Calu3 (cell line): ENCODE results near the gene CACNA1E. TPM values are rescaled to one million over a fixed set of nuclear protein-coding genes. Genes with fewer than 3 reads are reported as not detected.

Source experiments
- BruUV-seq: library from RNA; stranded (reverse); fragments of 400-500 nt; replicated peaks from 2 replicates; lab custom pipeline; 2021; lab: Mats Ljungman, UMichigan
- CTCF ChIA-PET: fragments of 300-600 bp; sonication (Branson Sonifier 250); formaldehyde crosslinking; loops from one replicate; lab custom pipeline; 2022; ENCODE audit warnings: antibody characterized with exemption; lab: Charles Lee
- DNase-seq: peaks from one replicate; pipeline ENCODE4 v3.0.0; 2022
- H3K27ac Mint-ChIP-seq: one replicate; pipeline ENCODE4 v1.8.0; 2022; ENCODE audit warnings: mixed read lengths; ENCODE audit not compliant: unreplicated experiment
- H3K27me3 Mint-ChIP-seq: one replicate; pipeline ENCODE4 v1.8.0; 2022; ENCODE audit warnings: mixed read lengths; ENCODE audit not compliant: unreplicated experiment
- H3K36me3 Mint-ChIP-seq: one replicate; pipeline ENCODE4 v1.8.0; 2022; ENCODE audit warnings: mild to moderate bottlenecking, moderate library complexity, mixed read lengths; ENCODE audit not compliant: insufficient read depth, unreplicated experiment
- H3K4me1 Mint-ChIP-seq: one replicate; pipeline ENCODE4 v1.8.0; 2022; ENCODE audit warnings: mild to moderate bottlenecking, low read depth, mixed read lengths; ENCODE audit not compliant: unreplicated experiment
- H3K4me3 Mint-ChIP-seq: one replicate; pipeline ENCODE4 v1.8.0; 2022; ENCODE audit warnings: mild to moderate bottlenecking, low read depth, moderate library complexity, mixed read lengths; ENCODE audit not compliant: unreplicated experiment
- H3K9me3 Mint-ChIP-seq: one replicate; pipeline ENCODE4 v1.8.0; 2022; ENCODE audit warnings: low read depth, mixed read lengths; ENCODE audit not compliant: unreplicated experiment
- intact Hi-C: fragments of 100-400 bp; cut with micrococcal nuclease; formaldehyde crosslinking; loops from one replicate; pipeline ENCODE4 v1.10.0; 2022; ENCODE audit not compliant: unreplicated experiment
- total RNA-seq: library from RNA; stranded (reverse); gene quantifications from 2 replicates; pipeline ENCODE4 v1.2.3, GENCODE V29; 2022
- TF ChIP-seq, protein P1 (sequence below): fragments of 200-600 bp; IDR thresholded peaks from one replicate; pipeline ENCODE4 v1.8.0; 2022; ENCODE audit warnings: antibody characterized with exemption; ENCODE audit not compliant: unreplicated experiment

Gene CACNA1E
- total RNA-seq, 1 experiment from 2014 or later: not detected

DNA sequence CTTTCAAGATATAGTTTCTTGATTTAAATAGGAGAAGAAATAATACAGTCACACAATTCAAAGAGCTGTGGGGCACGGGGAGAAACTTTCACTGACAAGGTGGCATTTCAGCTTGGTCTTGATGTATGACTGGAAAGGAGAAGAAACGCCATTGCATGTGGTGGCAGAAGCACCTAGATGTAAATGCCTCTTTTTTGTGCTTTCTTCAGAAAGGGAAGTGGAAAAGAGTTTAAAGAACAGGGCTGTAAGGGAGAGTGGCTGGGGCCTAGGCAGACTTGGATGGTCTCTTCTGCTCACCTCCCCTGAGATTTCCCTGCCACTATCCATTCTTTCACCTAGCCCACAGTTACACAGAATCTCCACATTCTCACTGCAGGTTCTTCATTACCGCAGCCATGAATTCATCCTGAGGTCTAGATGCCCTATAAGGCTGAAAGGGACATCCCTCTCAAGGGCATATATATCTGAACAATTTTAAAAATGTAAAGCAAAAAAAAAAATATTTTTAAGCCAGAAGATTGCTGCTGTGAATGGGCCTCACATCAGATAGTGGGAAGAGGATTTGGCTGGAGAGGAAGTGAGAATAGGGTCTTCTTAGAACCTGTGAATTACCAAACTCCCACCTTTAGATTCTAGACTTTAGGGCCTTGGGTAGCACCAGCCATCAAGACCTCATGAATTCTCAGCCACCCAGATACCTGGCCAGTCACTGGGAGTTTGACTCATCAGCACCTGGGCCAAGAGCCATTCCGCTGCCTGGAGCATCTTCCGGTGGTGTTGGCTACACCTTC is 23.4 kb downstream of the CACNA1E start:
- intact Hi-C loops: no loop called here
- Mint-ChIP-seq H3K27me3 (peaks cover 95% of the 10 kb centered on the region), H3K4me1 (no peaks in the 10 kb centered on the region), H3K4me3 (no peak overlapping the region), H3K36me3 (no peaks in the 10 kb centered on the region), H3K27ac (no peak overlapping the region), H3K9me3 (no peaks in the 10 kb centered on the region)
- TF ChIP-seq, protein P1, sequence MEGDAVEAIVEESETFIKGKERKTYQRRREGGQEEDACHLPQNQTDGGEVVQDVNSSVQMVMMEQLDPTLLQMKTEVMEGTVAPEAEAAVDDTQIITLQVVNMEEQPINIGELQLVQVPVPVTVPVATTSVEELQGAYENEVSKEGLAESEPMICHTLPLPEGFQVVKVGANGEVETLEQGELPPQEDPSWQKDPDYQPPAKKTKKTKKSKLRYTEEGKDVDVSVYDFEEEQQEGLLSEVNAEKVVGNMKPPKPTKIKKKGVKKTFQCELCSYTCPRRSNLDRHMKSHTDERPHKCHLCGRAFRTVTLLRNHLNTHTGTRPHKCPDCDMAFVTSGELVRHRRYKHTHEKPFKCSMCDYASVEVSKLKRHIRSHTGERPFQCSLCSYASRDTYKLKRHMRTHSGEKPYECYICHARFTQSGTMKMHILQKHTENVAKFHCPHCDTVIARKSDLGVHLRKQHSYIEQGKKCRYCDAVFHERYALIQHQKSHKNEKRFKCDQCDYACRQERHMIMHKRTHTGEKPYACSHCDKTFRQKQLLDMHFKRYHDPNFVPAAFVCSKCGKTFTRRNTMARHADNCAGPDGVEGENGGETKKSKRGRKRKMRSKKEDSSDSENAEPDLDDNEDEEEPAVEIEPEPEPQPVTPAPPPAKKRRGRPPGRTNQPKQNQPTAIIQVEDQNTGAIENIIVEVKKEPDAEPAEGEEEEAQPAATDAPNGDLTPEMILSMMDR: no peak
- DNase-seq: no peak
- CTCF ChIA-PET: no interaction called here
- BruUV-seq: no TSS peak

DNA sequence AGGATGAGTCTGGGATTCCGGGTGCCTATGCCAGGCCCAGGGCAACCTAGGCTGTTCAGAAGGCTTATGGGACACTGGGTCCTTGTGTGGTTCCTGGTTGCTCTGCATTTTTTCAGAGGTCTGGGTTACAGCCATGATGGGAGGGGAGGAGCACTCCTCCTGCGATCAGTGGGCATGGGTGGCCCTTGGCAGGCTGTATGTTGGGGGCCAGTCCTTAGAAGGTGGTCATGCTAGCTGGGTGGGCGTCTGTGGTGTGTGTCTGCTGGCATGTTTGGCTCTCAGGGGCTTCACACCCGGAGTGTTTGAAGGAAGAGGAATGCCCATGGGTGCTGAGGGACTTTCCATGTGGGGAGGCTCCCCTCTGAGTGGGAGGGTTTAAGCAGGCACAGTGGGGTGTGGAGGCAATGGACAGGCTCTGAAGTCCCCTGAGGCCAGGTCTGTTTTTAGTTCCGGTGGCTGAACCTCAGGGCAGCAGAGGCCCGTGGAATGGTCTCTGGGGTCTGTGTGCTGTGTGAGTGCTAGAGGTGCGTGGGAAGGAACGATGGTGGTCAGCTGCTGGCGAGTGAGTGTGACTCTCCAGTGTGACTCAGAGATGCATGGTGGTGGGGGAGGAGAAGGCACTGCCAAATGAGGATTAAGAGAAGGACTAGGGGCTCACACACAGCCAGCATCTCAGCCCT is 25.3 kb downstream of the CACNA1E start:
- TF ChIP-seq, protein P1: no peak
- CTCF ChIA-PET: no interaction called here
- Mint-ChIP-seq H3K27me3 (peaks cover 95% of the 10 kb centered on the region), H3K36me3 (no peaks in the 10 kb centered on the region), H3K27ac (no peak overlapping the region), H3K4me3 (no peak overlapping the region), H3K9me3 (no peaks in the 10 kb centered on the region), H3K4me1 (no peaks in the 10 kb centered on the region)
- BruUV-seq: no TSS peak
- DNase-seq: no peak
- intact Hi-C loops: no loop called here

DNA sequence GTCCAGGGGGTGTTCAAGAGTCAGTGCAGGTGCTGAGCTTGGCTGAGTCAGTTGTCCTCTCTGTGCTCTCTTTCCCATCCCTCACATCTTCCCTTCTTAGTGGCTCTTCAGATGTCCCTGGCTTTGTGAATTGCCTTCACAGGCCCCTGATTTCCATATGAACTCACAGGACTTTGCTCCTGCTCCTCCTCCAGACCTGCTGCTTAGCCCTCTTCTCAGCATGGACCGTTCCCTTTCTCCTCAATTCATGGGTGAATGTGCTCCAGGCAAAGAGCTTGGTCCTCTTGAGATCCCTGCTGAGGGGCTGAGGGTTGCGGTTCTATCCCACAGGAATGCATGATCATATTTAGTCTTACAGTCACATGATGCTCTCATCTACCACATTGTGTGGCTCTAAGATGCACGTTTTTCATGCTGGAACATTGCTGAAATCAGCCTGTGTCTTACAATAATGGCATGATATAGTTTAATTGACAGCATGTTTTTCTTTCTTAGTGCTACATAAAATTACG is 30.5 kb downstream of the CACNA1E start:
- Mint-ChIP-seq H3K27ac (no peak overlapping the region), H3K9me3 (no peaks in the 10 kb centered on the region), H3K4me3 (no peak overlapping the region), H3K4me1 (no peaks in the 10 kb centered on the region), H3K36me3 (no peaks in the 10 kb centered on the region), H3K27me3 (peaks cover 81% of the 10 kb centered on the region)
- CTCF ChIA-PET: no interaction called here
- DNase-seq: no peak
- TF ChIP-seq, protein P1: no peak
- BruUV-seq: no TSS peak
- intact Hi-C loops: no loop called here

DNA sequence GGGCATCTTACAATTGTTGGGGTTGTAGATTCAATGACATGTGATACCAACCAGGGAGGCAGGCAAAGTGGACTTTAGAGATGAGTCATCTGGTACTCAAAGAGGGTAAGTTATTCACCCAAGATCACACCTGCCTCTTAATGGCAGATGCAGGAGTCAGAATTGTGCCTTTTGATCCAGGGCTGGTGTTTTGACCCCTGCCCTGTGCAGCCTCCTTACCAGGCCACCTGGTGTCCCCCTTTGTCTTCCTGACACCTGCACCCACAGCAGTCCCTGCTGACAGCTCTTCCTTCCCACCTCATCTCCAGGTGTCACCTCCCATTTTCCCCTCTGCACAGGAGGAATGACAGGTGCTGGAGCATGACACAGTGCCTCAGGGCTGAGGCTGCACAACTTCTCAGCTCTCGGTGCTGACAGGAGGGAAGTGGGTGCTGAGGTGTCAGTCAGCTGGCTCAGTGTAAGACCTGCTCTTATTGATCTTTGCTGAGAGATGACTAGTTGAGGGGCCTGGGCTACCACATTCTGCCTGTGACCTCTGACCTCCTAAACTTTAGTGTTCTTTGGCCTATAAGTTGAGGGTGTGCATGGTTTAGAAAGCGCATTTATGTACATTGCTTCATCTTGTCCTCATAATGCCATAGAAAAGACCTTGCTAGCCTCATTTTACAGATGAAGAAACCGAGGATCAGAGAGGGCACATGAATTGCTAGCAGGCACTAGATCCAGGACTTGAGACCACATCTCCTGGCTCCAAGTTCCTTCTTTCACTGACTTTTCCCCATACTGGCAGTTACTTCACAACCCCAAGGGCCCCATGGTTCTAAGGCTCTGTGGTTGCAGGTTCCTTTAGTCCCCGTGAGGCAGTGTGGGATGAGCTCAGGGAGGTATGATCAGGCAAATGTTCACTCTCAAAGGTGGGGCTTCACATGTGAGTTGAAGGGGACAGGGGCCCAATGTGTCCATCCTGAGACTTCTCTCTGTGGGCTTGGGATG is 31.3 kb downstream of the CACNA1E start:
- TF ChIP-seq, protein P1: no peak
- no peak for DNase-seq
- Mint-ChIP-seq H3K27ac (no peak overlapping the region), H3K9me3 (no peaks in the 10 kb centered on the region), H3K36me3 (no peaks in the 10 kb centered on the region), H3K27me3 (peaks cover 81% of the 10 kb centered on the region), H3K4me3 (no peak overlapping the region), H3K4me1 (no peaks in the 10 kb centered on the region)
- intact Hi-C loops: no loop called here
- BruUV-seq: no TSS peak
- CTCF ChIA-PET: no interaction called here
